ENCODE measurements around the gene DNAAF8.

Gene DNAAF8

DNA sequence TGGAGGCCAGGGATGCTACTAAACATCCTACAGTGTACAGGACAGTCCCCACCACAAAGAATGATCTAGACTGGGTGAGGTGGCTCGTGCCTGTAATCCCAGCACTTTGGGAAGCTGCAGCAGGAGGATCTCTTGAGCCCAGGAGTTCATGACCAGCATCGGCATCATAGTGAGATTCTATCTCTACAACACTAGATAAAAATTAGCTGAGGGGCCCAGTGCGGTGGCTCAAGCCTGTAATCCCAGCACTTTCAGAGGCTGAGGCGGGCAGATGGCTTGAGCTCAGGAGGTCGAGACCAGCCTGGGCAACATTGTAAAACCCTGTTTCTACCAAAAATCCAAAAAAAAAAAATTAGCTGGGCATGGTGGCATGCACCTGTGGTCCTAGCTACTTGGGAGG, 38.0 kb downstream of the DNAAF8 start:
- Histone ChIP-seq H3K36me3 (ENCODE audit: control insufficient read depth, insufficient read depth, low read length) (no peaks in the 10 kb centered on the region), H3K4me3 (replicated peaks; ENCODE audit: low read depth, low read length) (no peak overlapping the region), H3K27me3 (replicated peaks; ENCODE audit: control insufficient read depth, insufficient read depth, low read length) (no peaks in the 10 kb centered on the region)
- DNase-seq (ENCODE audit: extremely low read depth, insufficient read length) = no peak
- TF ChIP-seq, protein P1, sequence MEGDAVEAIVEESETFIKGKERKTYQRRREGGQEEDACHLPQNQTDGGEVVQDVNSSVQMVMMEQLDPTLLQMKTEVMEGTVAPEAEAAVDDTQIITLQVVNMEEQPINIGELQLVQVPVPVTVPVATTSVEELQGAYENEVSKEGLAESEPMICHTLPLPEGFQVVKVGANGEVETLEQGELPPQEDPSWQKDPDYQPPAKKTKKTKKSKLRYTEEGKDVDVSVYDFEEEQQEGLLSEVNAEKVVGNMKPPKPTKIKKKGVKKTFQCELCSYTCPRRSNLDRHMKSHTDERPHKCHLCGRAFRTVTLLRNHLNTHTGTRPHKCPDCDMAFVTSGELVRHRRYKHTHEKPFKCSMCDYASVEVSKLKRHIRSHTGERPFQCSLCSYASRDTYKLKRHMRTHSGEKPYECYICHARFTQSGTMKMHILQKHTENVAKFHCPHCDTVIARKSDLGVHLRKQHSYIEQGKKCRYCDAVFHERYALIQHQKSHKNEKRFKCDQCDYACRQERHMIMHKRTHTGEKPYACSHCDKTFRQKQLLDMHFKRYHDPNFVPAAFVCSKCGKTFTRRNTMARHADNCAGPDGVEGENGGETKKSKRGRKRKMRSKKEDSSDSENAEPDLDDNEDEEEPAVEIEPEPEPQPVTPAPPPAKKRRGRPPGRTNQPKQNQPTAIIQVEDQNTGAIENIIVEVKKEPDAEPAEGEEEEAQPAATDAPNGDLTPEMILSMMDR (IDR thresholded peaks at IDR 0.05; ENCODE audit: insufficient read depth, low read length, poor library complexity, severe bottlenecking) = no peak

DNA sequence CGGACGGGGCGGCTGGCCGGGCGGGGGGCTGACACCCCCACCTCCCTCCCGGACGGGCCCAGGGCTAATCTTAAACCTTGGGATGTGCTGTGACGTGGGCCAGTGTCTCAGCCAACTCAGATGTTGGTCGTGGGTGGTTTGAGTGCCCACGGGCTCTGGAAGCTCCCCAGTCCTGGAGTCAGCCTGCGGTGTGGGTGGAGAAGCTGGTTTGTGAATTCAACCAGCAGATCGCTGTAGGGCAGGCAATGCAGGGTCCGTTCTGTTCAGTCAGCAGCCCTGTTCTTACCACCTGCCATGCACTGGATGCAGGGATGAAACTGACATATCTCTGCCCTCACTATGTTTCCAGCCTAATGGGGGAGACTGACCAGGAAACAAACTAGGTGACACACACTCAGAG, 40.7 kb downstream of the DNAAF8 start:
- no peak for DNase-seq (ENCODE audit: extremely low read depth, insufficient read length)
- Histone ChIP-seq H3K27me3 (replicated peaks; ENCODE audit: control insufficient read depth, insufficient read depth, low read length) (no peaks in the 10 kb centered on the region), H3K36me3 (ENCODE audit: control insufficient read depth, insufficient read depth, low read length) (no peaks in the 10 kb centered on the region), H3K4me3 (replicated peaks; ENCODE audit: low read depth, low read length) (no peak overlapping the region)
- TF ChIP-seq, protein P1 (IDR thresholded peaks at IDR 0.05; ENCODE audit: insufficient read depth, low read length, poor library complexity, severe bottlenecking) = no peak

DNA sequence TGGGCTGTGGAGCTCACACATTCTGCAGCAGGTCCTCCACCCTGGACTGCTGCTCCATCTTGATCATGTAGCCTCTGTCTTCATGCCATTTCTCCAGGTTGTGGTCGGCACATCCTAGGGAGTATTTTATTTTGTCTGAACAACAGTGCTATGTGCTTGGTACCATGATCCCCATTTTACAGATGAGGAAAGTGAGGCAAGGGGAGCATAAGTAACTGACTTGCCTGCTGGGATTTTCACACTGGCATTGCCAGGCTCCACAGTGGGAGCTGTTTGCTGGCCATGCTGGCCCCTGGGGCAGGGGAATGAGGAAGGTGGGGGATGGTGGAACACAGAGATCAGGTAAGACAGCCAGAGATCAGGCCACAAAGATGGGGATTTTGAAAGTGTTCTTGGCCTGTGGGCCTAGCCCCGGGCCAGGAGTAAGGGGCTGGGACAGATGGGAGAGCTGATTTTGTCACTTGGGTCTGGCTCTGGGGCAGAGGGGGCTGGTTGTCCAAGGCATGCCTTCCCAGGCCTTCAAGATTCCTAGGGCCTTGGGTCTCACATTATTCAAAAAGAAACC, 41.9 kb downstream of the DNAAF8 start:
- TF ChIP-seq, protein P1 (IDR thresholded peaks at IDR 0.05; ENCODE audit: insufficient read depth, low read length, poor library complexity, severe bottlenecking) = no peak
- H3K36me3 ChIP-seq (ENCODE audit: control insufficient read depth, insufficient read depth, low read length) = no peaks in the 10 kb centered on the region
- no peak for DNase-seq (ENCODE audit: extremely low read depth, insufficient read length)
- H3K27me3 ChIP-seq (replicated peaks; ENCODE audit: control insufficient read depth, insufficient read depth, low read length) = no peaks in the 10 kb centered on the region
- no peak overlapping the region for H3K4me3 ChIP-seq (replicated peaks; ENCODE audit: low read depth, low read length)

DNA sequence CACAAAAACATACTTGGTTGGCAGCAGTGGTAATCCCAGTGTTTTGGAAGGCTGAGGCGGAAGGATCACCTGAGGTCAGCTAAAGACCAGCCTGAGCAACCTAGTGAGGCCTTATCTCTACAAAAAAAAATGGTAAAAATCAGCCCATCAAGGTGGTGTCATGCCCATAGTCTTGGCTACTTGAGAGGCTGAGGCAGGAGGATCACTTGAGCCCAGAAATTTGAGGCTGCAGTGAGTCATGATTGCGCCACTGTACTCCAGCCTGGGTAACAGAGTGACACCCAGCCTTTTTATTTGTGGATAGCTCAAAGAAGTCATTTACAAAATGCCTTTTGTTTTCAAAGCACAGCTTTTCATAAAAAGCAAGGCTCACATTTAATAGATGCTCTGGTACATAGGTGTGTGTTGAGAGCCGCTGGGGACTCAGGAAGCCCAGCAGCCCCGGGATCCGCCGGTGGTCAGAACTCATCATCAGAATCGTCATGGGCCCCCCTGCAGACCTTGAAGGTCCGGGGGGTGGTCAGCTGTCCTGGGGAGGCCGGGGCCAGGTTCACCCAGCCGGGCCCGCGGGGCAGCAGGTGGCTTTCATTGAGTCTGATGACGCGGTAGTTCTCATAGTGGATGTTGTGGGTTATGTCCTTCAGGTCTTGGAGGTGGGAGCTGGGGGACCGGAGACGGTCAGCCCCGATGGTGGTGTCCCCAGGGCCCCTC, 43.2 kb downstream of the DNAAF8 start:
- TF ChIP-seq, protein P1 (IDR thresholded peaks at IDR 0.05; ENCODE audit: insufficient read depth, low read length, poor library complexity, severe bottlenecking) = no peak
- no peaks in the 10 kb centered on the region for H3K36me3 ChIP-seq (ENCODE audit: control insufficient read depth, insufficient read depth, low read length)
- no peak for DNase-seq (ENCODE audit: extremely low read depth, insufficient read length)
- no peak overlapping the region for H3K4me3 ChIP-seq (replicated peaks; ENCODE audit: low read depth, low read length)
- no peaks in the 10 kb centered on the region for H3K27me3 ChIP-seq (replicated peaks; ENCODE audit: control insufficient read depth, insufficient read depth, low read length)

DNA sequence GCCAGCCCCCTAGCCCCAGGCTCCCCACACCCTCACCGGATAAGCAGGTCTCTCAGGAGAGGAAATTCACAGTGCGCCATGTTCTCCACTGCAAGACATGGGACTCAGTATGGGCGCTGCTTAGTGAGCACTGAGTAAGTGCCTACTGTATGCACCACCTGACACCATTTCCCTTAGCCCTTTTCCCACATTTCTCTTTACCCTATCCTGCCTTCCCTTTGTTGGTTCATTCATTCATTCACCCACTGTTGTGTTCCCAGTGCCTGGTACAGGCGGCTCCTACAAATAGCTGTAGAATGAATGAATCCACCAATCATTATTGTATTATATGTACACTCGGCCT, 43.7 kb downstream of the DNAAF8 start:
- Histone ChIP-seq H3K27me3 (replicated peaks; ENCODE audit: control insufficient read depth, insufficient read depth, low read length) (no peaks in the 10 kb centered on the region), H3K4me3 (replicated peaks; ENCODE audit: low read depth, low read length) (no peak overlapping the region), H3K36me3 (ENCODE audit: control insufficient read depth, insufficient read depth, low read length) (no peaks in the 10 kb centered on the region)
- TF ChIP-seq, protein P1 (IDR thresholded peaks at IDR 0.05; ENCODE audit: insufficient read depth, low read length, poor library complexity, severe bottlenecking) = no peak
- no peak for DNase-seq (ENCODE audit: extremely low read depth, insufficient read length)
